Suprapubic skin (tissue), 4 donors: ENCODE results near the gene MAS1L. TPM values are rescaled to one million over a fixed set of nuclear protein-coding genes. Genes with fewer than 3 reads are reported as not detected.

Experiments
- DNase-seq, 2 donors: peaks; one replicate each; pipeline ENCODE4 v3.0.0-alpha.2; 2019; ENCODE audit warnings: low spot score in 2 of 2
- H3K27ac ChIP-seq: fragments of 200-600 bp; sonication (generic); one replicate; pipeline ENCODE4 v1.5.1; 2019
- H3K27me3 ChIP-seq: fragments of 200-600 bp; sonication (generic); one replicate; pipeline ENCODE4 v1.5.1; 2019
- H3K36me3 ChIP-seq: fragments of 200-600 bp; sonication (generic); one replicate; pipeline ENCODE4 v1.5.1; 2019
- H3K4me1 ChIP-seq: fragments of 200-600 bp; sonication (generic); one replicate; pipeline ENCODE4 v1.5.1; 2019
- H3K4me3 ChIP-seq: fragments of 200-600 bp; sonication (generic); one replicate; pipeline ENCODE4 v1.5.1; 2019; ENCODE audit warnings: mild to moderate bottlenecking
- H3K9me3 ChIP-seq: fragments of 200-600 bp; sonication (generic); one replicate; pipeline ENCODE4 v1.5.1; 2019
- EP300 ChIP-seq: sonication (generic); formaldehyde crosslinking; IDR thresholded peaks from one replicate; pipeline ENCODE4 v1.6.1; 2017; ENCODE audit warnings: antibody characterized with exemption
- POLR2A ChIP-seq, 2 donors: fragments of 450-650 bp; IDR thresholded peaks; one replicate each; pipeline ENCODE4 v1.6.1; 2017; ENCODE audit warnings: antibody characterized with exemption in 2 of 2, mild to moderate bottlenecking in 2 of 2, moderate library complexity in 2 of 2
- POLR2AphosphoS5 ChIP-seq, 3 donors: sonication (generic); formaldehyde crosslinking; IDR thresholded peaks; one replicate each; pipeline ENCODE4 v1.6.1; 2017; ENCODE audit warnings: antibody characterized with exemption in 3 of 3
- WGBS: methylation state at CpG from one replicate; pipeline ENCODE4 v1.1.5; 2018; 5-methylcytosine and 5-hydroxymethylcytosine counted together
- total RNA-seq, 4 donors: library from RNA; depleted of rRNA; stranded (reverse); fragments of >200 nt; gene quantifications; one replicate each; pipeline ENCODE4 v1.1.0, GENCODE V29; 2016
- TF ChIP-seq, protein P1 (sequence below), 2 donors: fragments of 200-600 bp in 1 of 2; fragments of 450-650 bp in 1 of 2; sonication (generic) in 1 of 2; IDR thresholded peaks; one replicate each; pipeline ENCODE4 v1.5.1; 2016 to 2019; ENCODE audit warnings: antibody characterized with exemption in 2 of 2, mild to moderate bottlenecking in 1 of 2, moderate library complexity in 1 of 2

Gene MAS1L
- total RNA-seq, 4 donors from 2014 or later, result not detected

DNA sequence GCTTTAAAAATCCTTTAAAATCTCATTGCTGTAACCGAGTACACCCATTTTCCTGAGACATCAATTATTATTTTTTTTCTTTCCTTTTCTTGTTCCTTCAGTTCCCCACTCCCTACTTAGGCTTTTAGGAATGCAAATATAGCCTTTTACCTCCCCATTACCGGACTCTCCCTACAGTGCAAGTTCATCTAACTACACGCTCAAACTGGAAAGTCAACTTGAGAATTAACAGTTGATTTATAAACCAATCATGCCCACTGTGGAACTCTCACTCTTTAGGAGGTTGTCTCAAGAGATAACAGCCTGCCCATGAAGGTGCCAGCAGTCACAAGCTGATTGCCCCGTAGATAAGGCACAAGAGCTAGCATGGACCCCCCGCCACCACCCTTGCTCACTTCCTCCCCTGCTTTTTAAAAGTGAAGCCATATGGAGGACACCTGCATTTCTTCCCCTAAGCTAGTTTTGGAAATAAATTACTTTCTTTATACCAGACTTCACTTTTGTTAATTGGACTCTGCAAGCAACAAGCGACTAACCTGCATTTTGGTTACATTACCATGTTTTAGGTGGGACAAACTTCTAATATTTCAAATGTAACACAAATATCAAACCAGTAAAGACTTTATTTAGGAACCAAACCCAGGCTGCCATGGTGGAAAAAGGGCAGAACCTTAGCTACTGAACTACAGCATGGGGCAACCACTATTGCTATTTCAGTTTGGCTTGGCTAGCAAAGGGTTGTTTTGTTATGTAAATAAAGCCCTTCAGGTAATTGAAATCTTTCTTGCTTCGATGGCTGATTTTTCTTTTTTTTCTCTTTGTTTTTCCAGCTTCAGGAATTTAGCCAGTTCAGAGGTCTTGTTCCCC is 36.9 kb upstream of the MAS1L start:
- no peak for DNase-seq
- TF ChIP-seq POLR2AphosphoS5 (IDR thresholded peaks at IDR 0.05) (no peak), POLR2A (IDR thresholded peaks at IDR 0.05) (no peak), EP300 (no peak)
- TF ChIP-seq, protein P1, sequence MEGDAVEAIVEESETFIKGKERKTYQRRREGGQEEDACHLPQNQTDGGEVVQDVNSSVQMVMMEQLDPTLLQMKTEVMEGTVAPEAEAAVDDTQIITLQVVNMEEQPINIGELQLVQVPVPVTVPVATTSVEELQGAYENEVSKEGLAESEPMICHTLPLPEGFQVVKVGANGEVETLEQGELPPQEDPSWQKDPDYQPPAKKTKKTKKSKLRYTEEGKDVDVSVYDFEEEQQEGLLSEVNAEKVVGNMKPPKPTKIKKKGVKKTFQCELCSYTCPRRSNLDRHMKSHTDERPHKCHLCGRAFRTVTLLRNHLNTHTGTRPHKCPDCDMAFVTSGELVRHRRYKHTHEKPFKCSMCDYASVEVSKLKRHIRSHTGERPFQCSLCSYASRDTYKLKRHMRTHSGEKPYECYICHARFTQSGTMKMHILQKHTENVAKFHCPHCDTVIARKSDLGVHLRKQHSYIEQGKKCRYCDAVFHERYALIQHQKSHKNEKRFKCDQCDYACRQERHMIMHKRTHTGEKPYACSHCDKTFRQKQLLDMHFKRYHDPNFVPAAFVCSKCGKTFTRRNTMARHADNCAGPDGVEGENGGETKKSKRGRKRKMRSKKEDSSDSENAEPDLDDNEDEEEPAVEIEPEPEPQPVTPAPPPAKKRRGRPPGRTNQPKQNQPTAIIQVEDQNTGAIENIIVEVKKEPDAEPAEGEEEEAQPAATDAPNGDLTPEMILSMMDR (IDR thresholded peaks at IDR 0.05), result no peak
- Histone ChIP-seq H3K9me3 (no peaks in the 10 kb centered on the region), H3K36me3 (no peaks in the 10 kb centered on the region), H3K27me3 (no peaks in the 10 kb centered on the region), H3K27ac (no peak overlapping the region), H3K4me1 (no peaks in the 10 kb centered on the region), H3K4me3 (no peak overlapping the region)
- WGBS, result 53% methylated on average over 7 of the region's 7 CpGs

DNA sequence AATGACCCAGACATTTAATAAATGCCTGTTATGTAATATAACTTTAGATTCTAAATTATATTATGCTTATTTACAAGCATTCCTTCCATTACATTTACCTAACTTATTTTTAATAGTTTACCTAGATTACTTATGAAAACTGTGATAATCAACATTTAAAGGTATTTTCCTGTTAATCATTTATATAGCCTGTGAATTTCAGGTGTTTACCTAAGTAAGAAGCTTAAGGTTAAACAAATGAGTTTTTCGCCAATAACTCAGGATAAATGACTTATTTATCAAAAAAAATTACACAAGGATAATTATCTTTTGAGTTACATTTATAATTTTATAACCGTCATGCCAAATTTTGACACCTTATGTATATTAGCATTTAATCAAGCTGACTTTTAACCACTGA is 36.3 kb upstream of the MAS1L start:
- TF ChIP-seq POLR2AphosphoS5 (IDR thresholded peaks at IDR 0.05) (no peak), EP300 (no peak), POLR2A (IDR thresholded peaks at IDR 0.05) (no peak)
- TF ChIP-seq, protein P1 (IDR thresholded peaks at IDR 0.05), result no peak
- no peak overlapping the region for H3K27ac ChIP-seq
- 86% methylated on average over 2 of the region's 2 CpGs for WGBS
- DNase-seq, result no peak
- no peaks in the 10 kb centered on the region for H3K36me3 ChIP-seq
- no peaks in the 10 kb centered on the region for H3K27me3 ChIP-seq
- no peaks in the 10 kb centered on the region for H3K9me3 ChIP-seq
- H3K4me3 ChIP-seq, result no peak overlapping the region
- no peaks in the 10 kb centered on the region for H3K4me1 ChIP-seq

- Histone ChIP-seq H3K36me3 (no peaks in the 10 kb centered on the region), H3K4me3 (no peak overlapping the region), H3K27ac (no peak overlapping the region), H3K9me3 (no peaks in the 10 kb centered on the region), H3K27me3 (no peaks in the 10 kb centered on the region), H3K4me1 (no peaks in the 10 kb centered on the region)
- WGBS, result 70% methylated on average over 2 of the region's 2 CpGs
- TF ChIP-seq POLR2A (IDR thresholded peaks at IDR 0.05) (no peak), EP300 (no peak), POLR2AphosphoS5 (IDR thresholded peaks at IDR 0.05) (no peak)
- TF ChIP-seq, protein P1 (IDR thresholded peaks at IDR 0.05), result no peak
- DNase-seq, result no peak
Measured at GRCh38 chr6:29522227-29522626, 34.5 kb upstream of the MAS1L start.

- Histone ChIP-seq H3K4me3 (no peak overlapping the region), H3K27ac (no peak overlapping the region), H3K27me3 (no peaks in the 10 kb centered on the region), H3K9me3 (no peaks in the 10 kb centered on the region), H3K36me3 (no peaks in the 10 kb centered on the region), H3K4me1 (no peaks in the 10 kb centered on the region)
- TF ChIP-seq EP300, result no peak
- TF ChIP-seq, protein P1 (IDR thresholded peaks at IDR 0.05), result no peak
- TF ChIP-seq POLR2AphosphoS5 (IDR thresholded peaks at IDR 0.05), result no peak
- no peak for TF ChIP-seq POLR2A (IDR thresholded peaks at IDR 0.05)
- WGBS, result 66% methylated on average over 8 of the region's 8 CpGs
- DNase-seq, result no peak
Measured at GRCh38 chr6:29521006-29521680, 33.4 kb upstream of the MAS1L start.

GRCh38 chr6:29520232-29520631 is 32.5 kb upstream of the MAS1L start:
- Histone ChIP-seq H3K27me3 (no peaks in the 10 kb centered on the region), H3K9me3 (no peaks in the 10 kb centered on the region), H3K27ac (no peak overlapping the region), H3K4me1 (no peaks in the 10 kb centered on the region), H3K4me3 (no peak overlapping the region), H3K36me3 (no peaks in the 10 kb centered on the region)
- TF ChIP-seq EP300 (no peak), POLR2A (IDR thresholded peaks at IDR 0.05) (no peak), POLR2AphosphoS5 (IDR thresholded peaks at IDR 0.05) (no peak)
- TF ChIP-seq, protein P1 (IDR thresholded peaks at IDR 0.05), result no peak
- no peak for DNase-seq
- 86% methylated on average over 4 of the region's 4 CpGs for WGBS
